Trophoblast cell (in vitro differentiated cells and primary cell): ENCODE results near the gene PAQR7.
"Not testable (repeated sequence)": the region's sequence is repeated elsewhere in the genome, so short reads cannot be mapped to it uniquely, and the experiment has no call there.

Source experiments
- DNase-seq, 2 donors: peaks; one replicate each; pipeline ENCODE4 v3.0.0-alpha.2; 2016
- H2AFZ ChIP-seq: 2 replicates; pipeline ENCODE4 v1.6.1; 2013; ENCODE audit warnings: low read length, moderate library complexity, mild to moderate bottlenecking; ENCODE audit not compliant: insufficient read depth, poor library complexity
- H2AK5ac ChIP-seq: 2 replicates; pipeline ENCODE4 v1.6.1; 2013; ENCODE audit warnings: mild to moderate bottlenecking, low read length
- H2BK120ac ChIP-seq: 2 replicates; pipeline ENCODE4 v1.6.1; 2013; ENCODE audit warnings: low read length, mild to moderate bottlenecking, moderate library complexity; ENCODE audit not compliant: insufficient read depth, poor library complexity
- H2BK12ac ChIP-seq: 2 replicates; pipeline ENCODE4 v1.6.1; 2013; ENCODE audit warnings: mild to moderate bottlenecking, low read length, moderate library complexity
- H2BK5ac ChIP-seq: 2 replicates; pipeline ENCODE4 v1.6.1; 2013; ENCODE audit warnings: low read length, low read depth, moderate library complexity, mild to moderate bottlenecking; ENCODE audit not compliant: poor library complexity
- H3K14ac ChIP-seq: 2 replicates; pipeline ENCODE4 v1.6.1; 2013; ENCODE audit warnings: mild to moderate bottlenecking, low read length
- H3K18ac ChIP-seq: 2 replicates; pipeline ENCODE4 v1.6.1; 2013; ENCODE audit warnings: mild to moderate bottlenecking, low read length
- H3K23ac ChIP-seq: 2 replicates; pipeline ENCODE4 v1.6.1; 2013; ENCODE audit warnings: low read length
- H3K27ac ChIP-seq: 2 replicates; pipeline ENCODE4 v1.5.1; 2013; ENCODE audit warnings: low read depth, mild to moderate bottlenecking, inconsistent platforms, low read length, moderate library complexity
- H3K27me3 ChIP-seq: 2 replicates; pipeline ENCODE4 v1.6.1; 2013; ENCODE audit warnings: inconsistent platforms, mild to moderate bottlenecking, low read length, moderate library complexity; ENCODE audit not compliant: insufficient read depth
- H3K36me3 ChIP-seq, 2 experiments: 1 replicate in 1 of 2; 2 replicates in 1 of 2; pipeline ENCODE4 v1.6.1; 2013; ENCODE audit warnings: low read length in 2 of 2, mild to moderate bottlenecking in 2 of 2, moderate library complexity in 1 of 2; ENCODE audit not compliant: insufficient read depth in 2 of 2, control insufficient read depth in 1 of 2
- H3K4ac ChIP-seq: 2 replicates; pipeline ENCODE4 v1.6.1; 2013; ENCODE audit warnings: low read depth, mild to moderate bottlenecking, low read length, moderate library complexity
- H3K4me1 ChIP-seq, 2 experiments: 1 replicate in 1 of 2; 2 replicates in 1 of 2; pipeline ENCODE4 v1.6.1; 2013; ENCODE audit warnings: low read length in 2 of 2, mild to moderate bottlenecking in 2 of 2, moderate library complexity in 1 of 2; ENCODE audit not compliant: insufficient read depth in 2 of 2, control insufficient read depth in 1 of 2
- H3K4me2 ChIP-seq: 2 replicates; pipeline ENCODE4 v1.6.1; 2013; ENCODE audit warnings: inconsistent platforms, mild to moderate bottlenecking, low read length, moderate library complexity
- H3K4me3 ChIP-seq: 2 replicates; pipeline ENCODE4 v1.5.1; 2013; ENCODE audit warnings: mild to moderate bottlenecking, low read depth, low read length, inconsistent platforms
- H3K79me1 ChIP-seq: one replicate; pipeline ENCODE4 v1.6.1; 2013; ENCODE audit warnings: low read length
- H3K79me2 ChIP-seq: 2 replicates; pipeline ENCODE4 v1.6.1; 2013; ENCODE audit warnings: low read length, mild to moderate bottlenecking; ENCODE audit not compliant: control insufficient read depth, insufficient read depth, poor library complexity
- H3K9ac ChIP-seq: 2 replicates; pipeline ENCODE4 v1.6.1; 2013; ENCODE audit warnings: mild to moderate bottlenecking, low read length
- H3K9me3 ChIP-seq: 2 replicates; pipeline ENCODE4 v1.6.1; 2013; ENCODE audit warnings: low read depth, mild to moderate bottlenecking, control low read depth, inconsistent platforms, low read length; ENCODE audit not compliant: insufficient read depth
- H4K12ac ChIP-seq: 2 replicates; pipeline ENCODE4 v1.6.1; 2013; ENCODE audit warnings: low read depth, mild to moderate bottlenecking, low read length, moderate library complexity
- H4K8ac ChIP-seq: 2 replicates; pipeline ENCODE4 v1.6.1; 2013; ENCODE audit warnings: low read depth, mild to moderate bottlenecking, low read length, moderate library complexity
- H4K91ac ChIP-seq: one replicate; pipeline ENCODE4 v1.6.1; 2013; ENCODE audit warnings: low read depth, mild to moderate bottlenecking, low read length, moderate library complexity
- WGBS: extraction: QIAGEN DNeasy Blood & Tissue Kit; methylation state at CpG from one replicate; pipeline ENCODE4 v1.1.7; 2013; ENCODE audit warnings: missing lambda C conversion rate; ENCODE audit not compliant: insufficient read length, insufficient coverage; ENCODE audit errors: extremely low coverage; 5-methylcytosine and 5-hydroxymethylcytosine counted together

The PAQR7 gene

GRCh38 chr1:25843483-25843882 lies 32.0 kb downstream of the PAQR7 start:
- Histone ChIP-seq H3K4ac (no peak overlapping the region), H2BK12ac (no peak overlapping the region), H3K79me2 (peaks cover 2% of the 10 kb centered on the region), H2AFZ (no peak overlapping the region), H3K9ac (no peak overlapping the region), H3K27me3 (no peaks in the 10 kb centered on the region), H3K4me3 (no peak overlapping the region), H3K23ac (no peak overlapping the region), H3K18ac (no peak overlapping the region), H4K91ac (no peak overlapping the region), H2AK5ac (no peak overlapping the region), H3K14ac (no peak overlapping the region), H3K9me3 (no peaks in the 10 kb centered on the region), H3K79me1 (no peaks in the 10 kb centered on the region), H2BK5ac (no peak overlapping the region), H4K8ac (no peak overlapping the region), H3K4me2 (no peak overlapping the region), H2BK120ac (no peak overlapping the region), H4K12ac (no peak overlapping the region), H3K36me3 (no peaks in the 10 kb centered on the region), H3K4me1 (no peaks in the 10 kb centered on the region), H3K27ac (no peak overlapping the region)
- WGBS, result no CpG with 5 or more reads among the region's 3 CpGs
- no peak for DNase-seq

- H2BK5ac ChIP-seq, H3K4me1 ChIP-seq, H3K27ac ChIP-seq, H3K23ac ChIP-seq, H2AK5ac ChIP-seq, H4K8ac ChIP-seq, H3K27me3 ChIP-seq, H3K4ac ChIP-seq, H3K4me3 ChIP-seq, H2BK12ac ChIP-seq, H3K4me2 ChIP-seq, H3K36me3 ChIP-seq, H4K12ac ChIP-seq, H3K9me3 ChIP-seq, H3K79me1 ChIP-seq, H2BK120ac ChIP-seq, H3K14ac ChIP-seq, DNase-seq, H3K9ac ChIP-seq, H4K91ac ChIP-seq, H3K79me2 ChIP-seq, H2AFZ ChIP-seq, H3K18ac ChIP-seq: not testable (repeated sequence)
- 100% methylated on average over 1 of the region's 4 CpGs for WGBS
Observed at GRCh38 chr1:25839808-25840207, 35.7 kb downstream of the PAQR7 start.

GRCh38 chr1:25837262-25837875 lies 38.1 kb downstream of the PAQR7 start:
- H2BK12ac ChIP-seq, result no peak overlapping the region
- no peak overlapping the region for H3K14ac ChIP-seq
- peak; percentile 22 to 59 for DNase-seq
- WGBS, result no CpG with 5 or more reads among the region's 1 CpG
- no peak overlapping the region for H2BK120ac ChIP-seq
- peaks cover 0 to under 1% of the 10 kb centered on the region in 2 experiments for H3K4me1 ChIP-seq
- H2BK5ac ChIP-seq, result no peak overlapping the region
- no peak overlapping the region for H4K91ac ChIP-seq
- H2AK5ac ChIP-seq, result no peak overlapping the region
- no peaks in the 10 kb centered on the region for H3K79me2 ChIP-seq
- no peak overlapping the region for H3K4ac ChIP-seq
- H3K4me2 ChIP-seq, result no peak overlapping the region
- H3K27ac ChIP-seq, result no peak overlapping the region
- H3K9me3 ChIP-seq, result no peaks in the 10 kb centered on the region
- H3K9ac ChIP-seq, result no peak overlapping the region
- no peak overlapping the region for H4K12ac ChIP-seq
- H3K79me1 ChIP-seq, result no peaks in the 10 kb centered on the region
- H3K27me3 ChIP-seq, result no peaks in the 10 kb centered on the region
- peaks cover 4 to 20% of the 10 kb centered on the region in 2 experiments for H3K36me3 ChIP-seq
- H3K23ac ChIP-seq, result no peak overlapping the region
- no peak overlapping the region for H3K18ac ChIP-seq
- H3K4me3 ChIP-seq, result no peak overlapping the region
- H4K8ac ChIP-seq, result no peak overlapping the region
- H2AFZ ChIP-seq, result no peak overlapping the region

- WGBS, result no CpG with 5 or more reads among the region's 3 CpGs
- no peak overlapping the region for H2AFZ ChIP-seq
Observed at GRCh38 chr1:25836695-25837094, 38.8 kb downstream of the PAQR7 start.

More at GRCh38 chr1:25836695-25837094, 38.8 kb downstream of the PAQR7 start:
- DNase-seq, result no peak
- Histone ChIP-seq H3K18ac (no peak overlapping the region), H3K4me3 (no peak overlapping the region), H3K79me2 (no peaks in the 10 kb centered on the region), H3K27ac (no peak overlapping the region), H4K8ac (no peak overlapping the region), H3K4ac (no peak overlapping the region), H4K12ac (no peak overlapping the region), H3K9me3 (no peaks in the 10 kb centered on the region), H3K4me2 (no peak overlapping the region), H3K4me1 (peaks cover 0 to 2% of the 10 kb centered on the region in 2 experiments), H2AK5ac (no peak overlapping the region), H3K79me1 (no peaks in the 10 kb centered on the region), H3K36me3 (peaks cover 6 to 24% of the 10 kb centered on the region in 2 experiments), H2BK5ac (no peak overlapping the region), H3K14ac (no peak overlapping the region), H3K27me3 (no peaks in the 10 kb centered on the region), H2BK12ac (no peak overlapping the region), H2BK120ac (no peak overlapping the region), H4K91ac (no peak overlapping the region), H3K9ac (no peak overlapping the region), H3K23ac (no peak overlapping the region)
